SJCRH30 (cell line): Measurements from ENCODE around the gene SLC25A6. TPM values are rescaled to one million over a fixed set of nuclear protein-coding genes. Genes with fewer than 3 reads are reported as not detected.
"Not testable (repeated sequence)": the region's sequence is repeated elsewhere in the genome, so short reads cannot be mapped to it uniquely, and the experiment has no call there.

Source experiments
- DNase-seq, 2 experiments: peaks; one replicate each; pipeline ENCODE4 v3.0.0-alpha.2; 2015 to 2020
- H3K27ac ChIP-seq: fragments of 250-450 bp; sonication (Bioruptor Pico); 2 replicates; pipeline ENCODE4 v1.5.1; 2020; ENCODE audit warnings: mild to moderate bottlenecking, moderate library complexity
- H3K27me3 ChIP-seq: fragments of 250-450 bp; sonication (Bioruptor Pico); 2 replicates; pipeline ENCODE4 v1.5.1; 2020; ENCODE audit warnings: mild to moderate bottlenecking, moderate library complexity
- H3K36me3 ChIP-seq: fragments of 250-450 bp; sonication (Bioruptor Pico); 2 replicates; pipeline ENCODE4 v1.5.1; 2020; ENCODE audit warnings: mild to moderate bottlenecking, moderate library complexity
- H3K4me1 ChIP-seq: fragments of 250-450 bp; sonication (Bioruptor Pico); 2 replicates; pipeline ENCODE4 v1.5.1; 2020; ENCODE audit warnings: mild to moderate bottlenecking, moderate library complexity
- H3K4me3 ChIP-seq: fragments of 250-450 bp; sonication (Bioruptor Pico); 2 replicates; pipeline ENCODE4 v1.5.1; 2020; ENCODE audit warnings: mild to moderate bottlenecking, moderate library complexity
- H3K9me3 ChIP-seq: fragments of 250-450 bp; sonication (Bioruptor Pico); replicated peaks from 2 replicates; pipeline ENCODE4 v1.5.1; 2020; ENCODE audit warnings: mild to moderate bottlenecking, moderate library complexity
- total RNA-seq: library from RNA; depleted of rRNA; stranded (reverse); fragments of >200 nt; shearing (Covaris generic); gene quantifications from 2 replicates; pipeline ENCODE4 v1.2.3, GENCODE V29; 2014

The SLC25A6 gene
- total RNA-seq, 1 experiment from 2014 or later: 374 TPM

DNA sequence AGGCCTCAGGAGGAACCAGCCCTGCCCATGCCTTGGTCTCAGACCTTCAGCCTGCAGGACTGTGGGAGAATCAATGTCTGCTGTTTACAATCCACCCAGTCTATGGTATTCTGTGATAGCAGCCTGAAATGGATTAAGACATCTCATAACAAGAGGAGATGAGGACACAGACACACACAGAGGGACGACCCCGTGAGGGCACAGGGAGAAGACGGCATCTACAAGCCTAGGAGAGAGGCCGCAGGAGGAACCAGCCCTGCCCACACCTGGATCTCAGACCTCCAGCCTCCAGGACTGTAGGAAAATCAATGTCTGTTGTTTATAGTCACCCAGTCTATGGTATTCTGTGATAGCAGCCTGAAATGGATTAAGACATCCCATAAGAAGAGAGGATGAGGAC, 3.3 kb downstream of the SLC25A6 start:
- Histone ChIP-seq H3K27me3 (no peaks in the 10 kb centered on the region), H3K9me3 (no peaks in the 10 kb centered on the region), H3K27ac (no peak overlapping the region), H3K4me1 (no peaks in the 10 kb centered on the region), H3K36me3 (peaks cover 71% of the 10 kb centered on the region), H3K4me3 (no peak overlapping the region)
- no peak for DNase-seq

DNA sequence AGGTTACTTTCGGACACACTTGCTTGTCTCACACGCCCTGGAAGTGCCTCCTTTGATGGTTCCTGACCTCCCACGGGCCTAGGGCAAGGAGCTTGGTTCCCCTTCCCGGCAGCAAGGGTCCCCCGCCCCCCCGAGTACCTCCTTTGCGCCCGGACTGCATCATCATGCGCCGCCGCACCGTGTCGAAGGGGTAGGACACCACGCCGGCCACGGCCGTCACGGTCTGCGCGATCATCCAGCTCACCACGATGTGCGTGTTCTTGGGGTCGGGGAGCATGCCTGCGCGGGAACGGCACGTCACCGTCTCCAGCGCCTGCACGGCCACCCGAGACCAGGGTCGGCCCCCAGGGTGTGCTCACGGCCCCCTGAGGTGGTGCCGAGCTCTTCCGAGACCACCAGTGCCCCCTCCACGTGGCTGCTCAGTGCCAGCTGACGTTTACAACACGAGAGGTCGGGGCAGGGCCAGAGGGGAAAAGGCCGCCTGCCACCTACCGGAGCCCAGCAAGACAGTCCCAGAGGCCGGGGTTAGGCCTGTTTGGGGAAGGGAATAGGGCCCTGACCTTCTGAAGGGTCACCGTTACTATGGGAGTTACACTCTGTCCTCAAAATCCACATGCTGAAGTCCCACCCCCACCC, 4.7 kb downstream of the SLC25A6 start:
- H3K4me1 ChIP-seq: no peaks in the 10 kb centered on the region
- no peaks in the 10 kb centered on the region for H3K27me3 ChIP-seq
- peaks cover 73% of the 10 kb centered on the region for H3K36me3 ChIP-seq
- no peak overlapping the region for H3K4me3 ChIP-seq
- DNase-seq: no peak
- no peak overlapping the region for H3K27ac ChIP-seq
- H3K9me3 ChIP-seq: no peaks in the 10 kb centered on the region

DNA sequence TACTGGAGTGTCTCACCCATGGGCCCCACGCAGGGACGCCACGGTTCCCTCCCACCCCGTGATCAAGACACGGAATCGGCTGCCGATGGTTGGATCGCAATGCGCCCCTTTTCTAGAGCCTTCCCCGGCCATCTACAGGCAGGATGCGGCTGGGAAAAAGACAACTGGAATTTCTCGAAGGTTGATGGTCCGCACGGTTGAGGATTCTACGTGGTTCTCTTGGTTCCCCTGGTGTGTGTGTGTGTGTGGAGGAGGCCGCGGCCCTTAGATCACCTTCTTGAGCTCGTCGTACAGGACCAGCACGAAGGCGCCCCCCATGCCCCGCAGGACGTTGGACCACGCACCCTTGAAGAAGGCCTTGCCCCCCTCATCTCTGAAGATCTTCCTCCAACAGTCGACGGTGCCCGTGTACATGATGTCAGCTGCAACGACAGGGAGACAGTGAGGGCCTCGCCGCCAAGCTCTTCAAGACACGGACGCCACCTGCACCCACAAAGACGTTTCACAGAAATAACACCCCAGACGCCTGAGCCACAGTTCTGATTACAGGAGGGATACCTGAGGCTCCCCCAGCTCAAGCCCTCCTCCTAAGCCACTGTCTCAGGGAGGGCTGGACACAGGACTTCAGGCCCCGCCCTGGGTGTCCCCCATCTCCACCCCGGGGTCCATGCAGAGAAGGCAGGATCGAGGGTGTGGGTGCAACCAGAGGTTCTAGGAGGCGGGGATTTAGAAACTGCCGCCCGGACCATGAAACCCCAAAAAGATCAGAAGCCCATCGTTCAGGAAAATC, 5.4 kb downstream of the SLC25A6 start:
- Histone ChIP-seq H3K9me3 (no peaks in the 10 kb centered on the region), H3K4me1 (no peaks in the 10 kb centered on the region), H3K27me3 (no peaks in the 10 kb centered on the region), H3K36me3 (peaks cover 71% of the 10 kb centered on the region), H3K4me3 (no peak overlapping the region), H3K27ac (no peak overlapping the region)
- no peak for DNase-seq

DNA sequence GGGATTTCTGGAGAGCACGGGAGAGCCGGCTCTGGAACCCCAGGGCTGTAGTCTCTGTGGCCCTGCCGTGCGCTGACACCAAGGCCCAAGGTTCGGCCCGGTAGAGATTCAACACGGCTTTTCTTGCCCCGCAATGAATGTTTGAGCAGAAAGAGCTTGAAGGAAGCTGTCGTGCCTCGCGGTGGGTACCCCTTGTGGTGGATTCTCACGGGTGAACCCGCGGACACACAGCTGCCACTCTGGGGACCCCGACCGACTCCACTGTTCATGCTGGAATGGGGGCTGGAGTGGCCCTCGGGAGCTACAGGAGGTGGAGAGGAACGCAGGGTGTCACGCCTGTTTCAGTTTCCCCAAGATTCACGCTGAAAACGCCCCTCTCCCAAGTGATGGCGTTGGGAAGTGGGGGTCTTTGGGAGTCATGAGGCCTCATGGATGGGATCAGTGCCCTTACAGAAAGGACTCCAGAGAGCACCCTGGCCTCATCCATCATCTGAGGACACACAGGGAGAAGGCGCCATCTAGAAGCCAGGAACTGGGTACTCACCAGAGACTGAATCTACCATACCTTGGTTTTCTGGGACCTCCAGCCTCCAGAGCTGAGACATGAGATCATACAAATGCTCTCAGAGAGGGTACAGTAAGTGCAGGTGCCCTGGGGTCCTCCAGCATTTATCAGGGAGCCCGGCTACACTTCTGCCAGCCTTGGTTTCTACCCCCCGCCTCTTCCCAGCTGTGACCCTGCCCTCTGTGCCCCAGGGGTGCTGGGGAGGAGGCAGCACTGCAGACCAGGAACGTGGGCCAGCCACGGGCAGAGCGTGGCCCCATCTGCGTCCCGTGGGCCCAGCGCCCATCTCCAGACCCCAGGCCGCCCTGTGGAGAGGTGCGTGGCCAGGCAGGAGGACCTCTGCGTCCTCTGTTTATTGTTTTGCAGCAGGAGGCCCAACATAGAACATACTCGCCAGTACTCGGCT, 6.4 kb downstream of the SLC25A6 start:
- DNase-seq: no peak
- Histone ChIP-seq H3K4me1 (no peaks in the 10 kb centered on the region), H3K36me3 (peaks cover 64% of the 10 kb centered on the region), H3K9me3 (no peaks in the 10 kb centered on the region), H3K27me3 (no peaks in the 10 kb centered on the region), H3K4me3 (no peak overlapping the region), H3K27ac (no peak overlapping the region)

DNA sequence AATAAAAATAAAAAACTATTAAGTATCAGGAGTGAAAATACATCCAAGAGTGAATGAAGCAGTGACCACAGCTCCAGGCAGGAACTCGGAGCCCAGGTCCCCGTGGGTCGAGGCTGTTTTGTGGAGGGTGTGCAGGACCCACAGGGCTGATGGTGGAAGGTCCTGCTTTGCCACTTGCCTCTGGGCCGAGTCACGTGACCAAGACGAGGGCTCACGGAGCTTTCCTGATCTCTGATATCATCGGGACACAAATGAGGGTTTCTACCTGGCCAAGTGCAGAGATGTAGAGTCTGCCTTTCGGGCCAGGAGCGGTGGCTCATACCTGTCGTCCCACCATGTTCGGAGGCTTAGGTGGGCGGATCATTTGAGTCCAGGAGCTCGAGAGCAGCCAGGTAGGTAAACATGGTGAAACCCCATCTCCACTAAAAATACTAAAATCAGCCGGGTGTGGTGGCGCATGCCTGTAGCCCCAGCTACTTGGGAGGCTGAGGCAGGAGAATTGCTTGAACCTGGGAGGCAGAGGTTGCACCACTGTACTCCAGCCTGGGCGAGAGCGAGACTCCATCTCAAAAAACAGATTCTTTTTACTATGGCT, 7.2 kb downstream of the SLC25A6 start:
- no peaks in the 10 kb centered on the region for H3K4me1 ChIP-seq
- DNase-seq: no peak
- no peaks in the 10 kb centered on the region for H3K27me3 ChIP-seq
- no peak overlapping the region for H3K4me3 ChIP-seq
- no peaks in the 10 kb centered on the region for H3K9me3 ChIP-seq
- no peak overlapping the region for H3K27ac ChIP-seq
- H3K36me3 ChIP-seq: peaks cover 57% of the 10 kb centered on the region

DNA sequence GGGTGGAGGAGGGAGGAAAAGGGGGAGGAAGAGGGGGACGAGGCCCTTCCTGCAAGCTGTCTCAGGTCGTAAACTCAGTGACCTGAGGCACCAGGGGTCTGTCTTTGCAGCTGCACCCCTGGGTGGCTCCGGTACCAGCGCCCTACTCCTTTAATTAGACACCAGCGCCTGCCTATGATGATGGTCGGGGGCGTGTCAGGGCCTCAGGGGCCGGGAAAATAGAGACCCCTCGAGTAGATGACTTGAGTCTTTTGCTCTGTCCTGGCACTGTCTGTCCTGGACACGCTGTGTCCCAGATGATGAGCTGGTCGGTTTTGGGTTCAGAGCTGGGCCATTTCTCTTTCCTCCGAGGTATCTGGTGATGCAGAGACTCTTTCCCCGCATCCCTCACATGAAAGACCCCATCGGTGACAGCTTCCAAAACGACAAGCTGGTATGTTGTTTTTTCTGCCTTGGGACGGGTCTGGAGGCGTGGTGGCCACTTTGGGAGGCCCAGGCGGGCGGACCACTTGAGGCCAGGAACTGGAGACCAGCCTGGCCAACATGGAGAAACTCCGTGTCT, 11.2 kb downstream of the SLC25A6 start:
- Histone ChIP-seq H3K4me1 (no peaks in the 10 kb centered on the region), H3K27me3 (no peaks in the 10 kb centered on the region), H3K27ac (no peak overlapping the region), H3K9me3 (no peaks in the 10 kb centered on the region), H3K4me3 (no peak overlapping the region), H3K36me3 (peaks cover 22% of the 10 kb centered on the region)
- DNase-seq: peak in 1 of 2 experiments; percentile 45

DNA sequence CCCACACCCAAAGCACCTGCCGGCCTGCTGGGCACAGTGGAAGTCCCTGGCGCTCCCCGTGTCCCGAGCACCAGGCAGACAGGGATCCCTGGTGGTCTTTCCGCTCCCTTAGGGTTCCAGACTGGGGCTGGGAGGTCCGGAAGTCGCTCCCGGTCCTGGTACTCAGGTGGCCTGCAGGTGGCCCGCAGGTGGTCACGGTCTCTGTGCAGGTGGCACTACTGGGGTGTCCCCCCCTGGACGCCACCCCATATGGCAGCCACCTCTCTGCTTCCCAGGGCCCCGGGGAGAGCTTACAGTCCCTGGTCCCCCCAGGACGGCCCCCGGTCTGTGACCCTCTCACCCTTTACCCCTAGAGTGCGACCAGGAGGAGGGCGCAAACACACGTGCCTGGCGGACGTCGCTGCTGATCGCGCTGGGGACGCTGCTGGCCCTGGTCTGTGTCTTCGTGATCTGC, 13.6 kb downstream of the SLC25A6 start:
- Histone ChIP-seq H3K27me3 (no peaks in the 10 kb centered on the region), H3K4me3 (no peak overlapping the region), H3K4me1 (no peaks in the 10 kb centered on the region), H3K36me3 (no peaks in the 10 kb centered on the region; the same call in 1 of the 2 replicates), H3K27ac (no peak overlapping the region), H3K9me3 (no peaks in the 10 kb centered on the region)
- DNase-seq: peak in 1 of 2 experiments; percentile 4

DNA sequence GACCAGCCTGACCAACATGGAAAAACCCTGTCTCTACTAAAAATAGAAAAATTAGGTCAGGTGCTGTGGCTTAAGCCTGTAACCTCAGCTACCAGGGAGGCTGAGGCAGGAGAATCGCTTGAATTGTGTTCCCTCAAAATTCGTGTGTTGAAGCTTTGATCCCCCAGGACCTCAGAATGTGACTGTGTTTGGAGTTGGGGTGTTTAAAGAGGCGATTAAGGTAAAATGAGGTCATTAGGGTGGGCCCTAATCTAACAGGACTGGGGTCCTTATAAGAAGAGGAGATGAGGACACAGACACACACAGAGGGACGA, 23.6 kb downstream of the SLC25A6 start:
- Histone ChIP-seq H3K4me3 (no peak overlapping the region), H3K27me3 (no peaks in the 10 kb centered on the region), H3K27ac (no peak overlapping the region), H3K36me3 (no peaks in the 10 kb centered on the region), H3K4me1 (no peaks in the 10 kb centered on the region), H3K9me3 (no peaks in the 10 kb centered on the region)
- DNase-seq: no peak

DNA sequence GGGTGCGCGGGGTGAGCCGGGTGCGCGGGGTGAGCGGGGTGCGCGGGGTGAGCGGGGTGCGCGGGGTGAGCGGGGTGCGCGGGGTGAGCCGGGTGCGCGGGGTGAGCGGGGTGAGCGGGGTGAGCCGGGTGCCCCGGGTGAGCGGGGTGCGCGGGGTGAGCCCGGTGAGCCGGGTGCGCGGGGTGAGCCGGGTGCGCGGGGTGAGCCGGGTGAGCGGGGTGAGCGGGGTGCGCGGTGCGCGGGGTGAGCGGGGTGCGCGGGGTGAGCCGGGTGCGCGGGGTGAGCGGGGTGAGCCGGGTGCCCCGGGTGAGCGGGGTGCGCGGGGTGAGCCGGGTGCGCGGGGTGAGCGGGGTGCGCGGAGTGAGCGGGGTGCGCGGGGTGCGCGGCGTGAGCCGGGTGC, 25.6 kb downstream of the SLC25A6 start:
- not testable (repeated sequence) for H3K27ac ChIP-seq, DNase-seq, H3K36me3 ChIP-seq, H3K27me3 ChIP-seq, H3K4me1 ChIP-seq, H3K9me3 ChIP-seq, H3K4me3 ChIP-seq

DNA sequence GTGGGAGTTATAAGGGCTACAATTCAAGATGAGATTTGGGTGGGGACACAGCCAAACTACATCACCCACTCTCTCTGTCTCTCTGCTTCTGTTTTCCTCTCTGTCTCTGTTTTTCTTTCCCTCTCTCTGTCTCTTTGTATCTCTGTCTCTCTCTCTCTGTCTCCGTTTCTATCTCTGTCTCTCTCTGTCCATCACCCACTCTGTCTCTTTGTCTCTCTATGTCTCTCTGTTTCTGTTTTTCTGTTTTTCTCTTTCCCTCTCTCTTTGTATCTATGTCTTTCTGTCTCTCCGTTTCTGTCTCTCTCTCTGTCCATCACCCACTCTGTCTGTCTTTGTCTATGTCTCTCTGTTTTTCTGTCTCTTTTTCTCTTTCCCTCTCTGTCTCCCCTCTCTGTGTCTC, 30.0 kb downstream of the SLC25A6 start:
- no peaks in the 10 kb centered on the region for H3K27me3 ChIP-seq

DNA sequence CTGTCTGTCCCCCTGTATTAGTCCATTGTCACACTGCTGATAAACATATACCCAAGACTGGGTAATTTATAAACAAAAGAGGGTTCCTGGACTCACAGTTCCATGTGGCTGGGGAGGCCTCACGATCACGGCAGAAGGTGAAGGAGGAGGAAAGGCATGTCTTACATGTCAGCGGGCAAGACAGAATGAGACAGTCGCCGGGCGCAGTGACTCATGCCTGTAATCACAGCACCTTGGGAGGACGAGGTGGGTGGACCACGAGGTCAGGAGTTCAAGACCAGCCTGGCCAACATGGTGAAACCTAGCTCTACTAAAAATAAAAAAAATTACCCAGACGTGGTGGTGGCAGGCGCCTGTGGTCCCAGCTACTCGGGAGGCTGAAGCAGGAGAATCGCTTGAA, 30.6 kb downstream of the SLC25A6 start:
- no peaks in the 10 kb centered on the region for H3K9me3 ChIP-seq
- H3K27me3 ChIP-seq: no peaks in the 10 kb centered on the region
- no peaks in the 10 kb centered on the region for H3K36me3 ChIP-seq
- no peak overlapping the region for H3K27ac ChIP-seq
- no peaks in the 10 kb centered on the region for H3K4me1 ChIP-seq
- H3K4me3 ChIP-seq: no peak overlapping the region
- no peak for DNase-seq

More for the DNA sequence above, 30.0 kb downstream of the SLC25A6 start:
- no peak for DNase-seq
- no peak overlapping the region for H3K27ac ChIP-seq
- no peaks in the 10 kb centered on the region for H3K36me3 ChIP-seq
- H3K9me3 ChIP-seq: no peaks in the 10 kb centered on the region
- H3K4me3 ChIP-seq: no peak overlapping the region
- no peaks in the 10 kb centered on the region for H3K4me1 ChIP-seq

DNA sequence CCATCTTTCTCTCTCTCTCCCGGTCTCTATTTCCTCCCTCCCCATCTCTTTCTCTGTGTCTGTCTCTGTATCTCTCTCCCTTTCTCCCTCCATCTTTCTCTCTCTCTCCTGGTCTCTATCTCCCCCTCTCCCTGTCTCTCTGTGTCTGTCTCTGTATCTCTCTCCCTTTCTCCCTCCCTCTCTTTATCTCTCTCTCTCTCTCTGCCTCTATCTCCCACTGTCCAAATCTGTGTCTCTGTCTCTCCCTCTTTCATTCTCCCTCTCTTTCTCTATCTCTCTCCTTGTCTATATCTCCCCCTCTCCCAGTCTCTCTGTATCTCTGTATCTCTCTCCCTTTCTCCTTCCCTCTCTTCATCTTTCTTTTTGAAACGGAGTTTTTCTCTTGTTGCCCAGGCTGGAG, 31.7 kb downstream of the SLC25A6 start:
- no peaks in the 10 kb centered on the region for H3K4me1 ChIP-seq
- no peak for DNase-seq
- H3K36me3 ChIP-seq: no peaks in the 10 kb centered on the region
- no peak overlapping the region for H3K27ac ChIP-seq
- no peaks in the 10 kb centered on the region for H3K27me3 ChIP-seq
- no peaks in the 10 kb centered on the region for H3K9me3 ChIP-seq
- no peak overlapping the region for H3K4me3 ChIP-seq

DNA sequence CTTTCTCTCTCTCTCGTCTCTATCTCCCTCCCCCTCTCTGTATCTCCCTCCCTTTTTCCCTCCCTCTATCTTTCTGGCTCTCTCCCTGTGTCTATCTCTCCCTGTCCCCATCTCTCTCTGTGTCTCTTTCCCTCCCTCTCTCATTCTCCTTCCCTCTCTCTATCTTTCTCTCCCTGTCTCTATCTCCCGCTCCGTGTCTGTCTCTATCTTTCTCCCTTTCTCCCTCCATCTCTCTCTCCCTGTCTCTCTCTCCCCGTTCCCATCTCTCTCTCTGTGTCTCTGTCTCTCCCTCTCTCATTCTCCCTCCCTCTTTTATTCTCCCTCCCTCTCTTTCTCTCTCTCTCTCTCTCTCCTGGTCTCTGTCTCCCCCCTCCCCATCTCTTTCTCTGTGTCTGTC, 32.4 kb downstream of the SLC25A6 start:
- Histone ChIP-seq H3K4me1 (no peaks in the 10 kb centered on the region), H3K27ac (no peak overlapping the region), H3K9me3 (no peaks in the 10 kb centered on the region), H3K27me3 (no peaks in the 10 kb centered on the region), H3K4me3 (no peak overlapping the region), H3K36me3 (no peaks in the 10 kb centered on the region)
- no peak for DNase-seq

DNA sequence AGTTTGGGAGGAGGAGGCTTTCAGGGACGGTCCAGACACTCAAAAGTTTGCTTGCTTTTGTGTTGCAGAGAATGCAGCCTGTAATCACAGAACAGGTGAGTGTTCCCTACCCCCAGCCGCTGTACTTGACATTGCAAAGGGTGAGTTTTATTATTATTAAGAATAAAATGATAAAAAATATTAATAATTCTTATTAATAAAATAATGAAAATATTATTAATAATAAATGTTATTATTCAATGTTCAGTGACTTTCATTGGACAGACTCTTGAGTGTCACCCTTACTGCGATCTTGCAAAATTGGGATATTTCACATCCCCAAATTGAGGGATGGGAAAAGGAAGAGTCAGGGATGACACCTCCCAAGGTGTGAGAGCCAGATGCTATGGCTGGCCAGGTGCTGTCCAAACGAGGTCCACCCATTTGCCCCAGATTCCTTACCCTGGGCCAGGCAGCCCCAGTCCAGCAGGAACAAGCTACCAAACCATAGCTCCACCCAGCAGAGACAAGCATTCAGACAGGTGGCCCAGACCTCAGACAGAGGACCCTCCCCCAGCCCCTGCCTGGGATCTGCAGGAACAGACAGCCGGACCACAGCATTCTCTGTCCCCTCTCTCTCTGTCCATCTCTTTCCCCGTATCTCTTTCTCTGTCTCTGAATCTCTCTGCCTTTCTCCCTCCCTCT, 33.0 kb downstream of the SLC25A6 start:
- H3K4me3 ChIP-seq: no peak overlapping the region
- H3K27me3 ChIP-seq: no peaks in the 10 kb centered on the region

More for the DNA sequence above, 33.0 kb downstream of the SLC25A6 start:
- no peak for DNase-seq
- H3K27ac ChIP-seq: no peak overlapping the region
- no peaks in the 10 kb centered on the region for H3K36me3 ChIP-seq
- H3K9me3 ChIP-seq: no peaks in the 10 kb centered on the region
- no peaks in the 10 kb centered on the region for H3K4me1 ChIP-seq
